ENCODE data around the gene SAMD3. TPM values are rescaled to one million over a fixed set of nuclear protein-coding genes. Genes with fewer than 3 reads are reported as not detected.

SAMD3 gene
- total and polyA plus RNA-seq, 2 of the 13 experiments (the other 11 are each of a cell fraction or from before 2014, with no cell fraction given): not detected

DNA sequence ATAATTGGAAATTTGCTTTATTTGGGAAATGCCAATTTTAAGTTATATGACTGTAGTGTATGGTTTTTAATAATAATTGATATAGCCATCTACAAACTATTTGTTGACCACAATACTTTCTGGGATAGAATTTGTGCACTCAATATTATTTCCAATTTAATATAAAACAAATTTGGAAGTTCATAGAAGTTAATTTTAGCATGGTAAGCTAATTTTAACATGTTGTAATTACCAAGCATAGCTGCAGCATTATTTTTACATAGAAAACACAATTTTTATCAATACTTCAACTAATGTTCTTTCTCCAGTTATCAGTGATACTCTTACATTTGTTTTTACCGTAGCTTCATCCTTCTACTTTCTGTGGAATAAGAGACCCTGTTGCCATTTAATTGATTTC lies 103.5 kb downstream of the SAMD3 start:
- H3K27ac ChIP-seq (ENCODE audit: extremely low read length, insufficient read depth, low read length): no peak overlapping the region
- H3K4me3 ChIP-seq (replicated peaks in 1 of 3; ENCODE audit: insufficient read depth in 1 of 3, low read depth in 2 of 3, low read length in 3 of 3): no peak overlapping the region
- in situ Hi-C loops (cut with HindIII; ENCODE audit: extremely low pct_ligation_motif_present, low pct_unique_long_range_greater_than_20kb): no loop called here
- ChIA-PET CTCF (ENCODE audit: low intra/inter-chr PET ratio, low total read pairs) (no interaction called here), POLR2A (no interaction called here)
- 34% methylated on average over 1 of the region's 1 CpG for WGBS (ENCODE audit: low lambda C conversion rate)
- no peak for DNase-seq (ENCODE audit: low spot score)
- no peaks in the 10 kb centered on the region for H3K4me1 ChIP-seq (ENCODE audit: insufficient read depth, low read length)
- H3K27me3 ChIP-seq (ENCODE audit: control insufficient read depth in 1 of 2, insufficient read depth in 2 of 2, low read length in 2 of 2): no peaks in the 10 kb centered on the region
- H2AFZ ChIP-seq (ENCODE audit: low read length): no peak overlapping the region
- H3K9ac ChIP-seq (ENCODE audit: insufficient read depth, low read depth, low read length): no peak overlapping the region
- FAIRE-seq: no peak
- no peak for ATAC-seq
- intact Hi-C loops (cut with micrococcal nuclease; ENCODE audit: unreplicated experiment): no loop called here
- no peaks in the 10 kb centered on the region for H3K36me3 ChIP-seq (replicated peaks in 1 of 2; ENCODE audit: control insufficient read depth in 1 of 2, insufficient read depth in 2 of 2, low read length in 2 of 2)
- H3K79me2 ChIP-seq (ENCODE audit: insufficient read depth, low read length): no peaks in the 10 kb centered on the region
- peak; percentile 29 to 61; a peak in 3 of 4 replicates for TF ChIP-seq MAFK (conservative IDR thresholded peaks at IDR 0.05 in 1 of 2, IDR thresholded peaks at IDR 0.05 in 1 of 2; ENCODE audit: low read length in 2 of 2)
- no peak for TF ChIP-seq PITX1 (CRISPR knock-in tag; IDR thresholded peaks at IDR 0.05)
- no peak overlapping the region for H3K4me2 ChIP-seq (ENCODE audit: low read depth, low read length)
- BruUV-seq (replicated peaks): no TSS peak
- H3K9me3 ChIP-seq (ENCODE audit: low read length): no peaks in the 10 kb centered on the region
- no peaks in the 10 kb centered on the region for H4K20me1 ChIP-seq (ENCODE audit: insufficient read depth, low read length)

- Histone ChIP-seq H4K20me1 (ENCODE audit: insufficient read depth, low read length) (no peaks in the 10 kb centered on the region), H2AFZ (ENCODE audit: low read length) (no peak overlapping the region), H3K27me3 (ENCODE audit: control insufficient read depth in 1 of 2, insufficient read depth in 2 of 2, low read length in 2 of 2) (no peaks in the 10 kb centered on the region), H3K4me2 (ENCODE audit: low read depth, low read length) (no peak overlapping the region), H3K9me3 (ENCODE audit: low read length) (no peaks in the 10 kb centered on the region), H3K9ac (ENCODE audit: insufficient read depth, low read depth, low read length) (no peak overlapping the region), H3K4me1 (ENCODE audit: insufficient read depth, low read length) (no peaks in the 10 kb centered on the region), H3K4me3 (replicated peaks in 1 of 3; ENCODE audit: insufficient read depth in 1 of 3, low read depth in 2 of 3, low read length in 3 of 3) (no peak overlapping the region), H3K27ac (ENCODE audit: extremely low read length, insufficient read depth, low read length) (no peak overlapping the region), H3K36me3 (replicated peaks in 1 of 2; ENCODE audit: control insufficient read depth in 1 of 2, insufficient read depth in 2 of 2, low read length in 2 of 2) (no peaks in the 10 kb centered on the region), H3K79me2 (ENCODE audit: insufficient read depth, low read length) (no peaks in the 10 kb centered on the region)
- BruUV-seq (replicated peaks): no TSS peak
- no peak for ATAC-seq
- DNase-seq (ENCODE audit: low spot score): no peak
- POLR2A ChIA-PET: no interaction called here
- CTCF ChIA-PET (ENCODE audit: low intra/inter-chr PET ratio, low total read pairs): no interaction called here
- intact Hi-C loops (cut with micrococcal nuclease; ENCODE audit: unreplicated experiment): no loop called here
- no peak for FAIRE-seq
- WGBS (ENCODE audit: low lambda C conversion rate): 33% methylated on average over 6 of the region's 6 CpGs
- in situ Hi-C loops (cut with HindIII; ENCODE audit: extremely low pct_ligation_motif_present, low pct_unique_long_range_greater_than_20kb): no loop called here
- no peak for TF ChIP-seq KAT2B (IDR thresholded peaks at IDR 0.05; ENCODE audit: borderline replicate concordance, low read depth, low read length)
- no peak for TF ChIP-seq ZNF589 (CRISPR knock-in tag; conservative IDR thresholded peaks at IDR 0.05)
- no peak for TF ChIP-seq ZNF772 (CRISPR knock-in tag; IDR thresholded peaks at IDR 0.05)
- TF ChIP-seq ZNF296 (CRISPR knock-in tag; conservative IDR thresholded peaks at IDR 0.05): no peak
- TF ChIP-seq, protein P1, sequence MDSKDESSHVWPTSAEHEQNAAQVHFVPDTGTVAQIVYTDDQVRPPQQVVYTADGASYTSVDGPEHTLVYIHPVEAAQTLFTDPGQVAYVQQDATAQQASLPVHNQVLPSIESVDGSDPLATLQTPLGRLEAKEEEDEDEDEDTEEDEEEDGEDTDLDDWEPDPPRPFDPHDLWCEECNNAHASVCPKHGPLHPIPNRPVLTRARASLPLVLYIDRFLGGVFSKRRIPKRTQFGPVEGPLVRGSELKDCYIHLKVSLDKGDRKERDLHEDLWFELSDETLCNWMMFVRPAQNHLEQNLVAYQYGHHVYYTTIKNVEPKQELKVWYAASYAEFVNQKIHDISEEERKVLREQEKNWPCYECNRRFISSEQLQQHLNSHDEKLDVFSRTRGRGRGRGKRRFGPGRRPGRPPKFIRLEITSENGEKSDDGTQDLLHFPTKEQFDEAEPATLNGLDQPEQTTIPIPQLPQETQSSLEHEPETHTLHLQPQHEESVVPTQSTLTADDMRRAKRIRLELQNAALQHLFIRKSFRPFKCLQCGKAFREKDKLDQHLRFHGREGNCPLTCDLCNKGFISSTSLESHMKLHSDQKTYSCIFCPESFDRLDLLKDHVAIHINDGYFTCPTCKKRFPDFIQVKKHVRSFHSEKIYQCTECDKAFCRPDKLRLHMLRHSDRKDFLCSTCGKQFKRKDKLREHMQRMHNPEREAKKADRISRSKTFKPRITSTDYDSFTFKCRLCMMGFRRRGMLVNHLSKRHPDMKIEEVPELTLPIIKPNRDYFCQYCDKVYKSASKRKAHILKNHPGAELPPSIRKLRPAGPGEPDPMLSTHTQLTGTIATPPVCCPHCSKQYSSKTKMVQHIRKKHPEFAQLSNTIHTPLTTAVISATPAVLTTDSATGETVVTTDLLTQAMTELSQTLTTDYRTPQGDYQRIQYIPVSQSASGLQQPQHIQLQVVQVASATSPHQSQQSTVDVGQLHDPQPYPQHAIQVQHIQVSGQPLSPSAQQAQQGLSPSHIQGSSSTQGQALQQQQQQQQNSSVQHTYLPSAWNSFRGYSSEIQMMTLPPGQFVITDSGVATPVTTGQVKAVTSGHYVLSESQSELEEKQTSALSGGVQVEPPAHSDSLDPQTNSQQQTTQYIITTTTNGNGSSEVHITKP (CRISPR knock-in tag; IDR thresholded peaks at IDR 0.05; ENCODE audit: low read depth): no peak
- TF ChIP-seq PLSCR1 (CRISPR knock-in tag; IDR thresholded peaks at IDR 0.05; ENCODE audit: borderline replicate concordance): no peak
- no peak for TF ChIP-seq SCMH1 (CRISPR knock-in tag; IDR thresholded peaks at IDR 0.05; ENCODE audit: borderline replicate concordance)
- TF ChIP-seq KMT2A (CRISPR knock-in tag; IDR thresholded peaks at IDR 0.05): no peak
- no peak for TF ChIP-seq ZNF224 (CRISPR knock-in tag; IDR thresholded peaks at IDR 0.05)
- TF ChIP-seq, protein P2, sequence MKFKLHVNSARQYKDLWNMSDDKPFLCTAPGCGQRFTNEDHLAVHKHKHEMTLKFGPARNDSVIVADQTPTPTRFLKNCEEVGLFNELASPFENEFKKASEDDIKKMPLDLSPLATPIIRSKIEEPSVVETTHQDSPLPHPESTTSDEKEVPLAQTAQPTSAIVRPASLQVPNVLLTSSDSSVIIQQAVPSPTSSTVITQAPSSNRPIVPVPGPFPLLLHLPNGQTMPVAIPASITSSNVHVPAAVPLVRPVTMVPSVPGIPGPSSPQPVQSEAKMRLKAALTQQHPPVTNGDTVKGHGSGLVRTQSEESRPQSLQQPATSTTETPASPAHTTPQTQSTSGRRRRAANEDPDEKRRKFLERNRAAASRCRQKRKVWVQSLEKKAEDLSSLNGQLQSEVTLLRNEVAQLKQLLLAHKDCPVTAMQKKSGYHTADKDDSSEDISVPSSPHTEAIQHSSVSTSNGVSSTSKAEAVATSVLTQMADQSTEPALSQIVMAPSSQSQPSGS (CRISPR knock-in tag; IDR thresholded peaks at IDR 0.05): no peak
- no peak for TF ChIP-seq CBX5 (CRISPR knock-in tag; IDR thresholded peaks at IDR 0.05; ENCODE audit: borderline replicate concordance)
- TF ChIP-seq ZNF510 (CRISPR knock-in tag; IDR thresholded peaks at IDR 0.05; ENCODE audit: low read depth): no peak
Observed at GRCh38 chr6:130118236-130118635, 104.5 kb downstream of the SAMD3 start.
